ENCODE data around the gene PPL.
A peak's percentile ranks its signal among the peaks of the same experiment; 100 is the strongest.

The PPL gene

DNA sequence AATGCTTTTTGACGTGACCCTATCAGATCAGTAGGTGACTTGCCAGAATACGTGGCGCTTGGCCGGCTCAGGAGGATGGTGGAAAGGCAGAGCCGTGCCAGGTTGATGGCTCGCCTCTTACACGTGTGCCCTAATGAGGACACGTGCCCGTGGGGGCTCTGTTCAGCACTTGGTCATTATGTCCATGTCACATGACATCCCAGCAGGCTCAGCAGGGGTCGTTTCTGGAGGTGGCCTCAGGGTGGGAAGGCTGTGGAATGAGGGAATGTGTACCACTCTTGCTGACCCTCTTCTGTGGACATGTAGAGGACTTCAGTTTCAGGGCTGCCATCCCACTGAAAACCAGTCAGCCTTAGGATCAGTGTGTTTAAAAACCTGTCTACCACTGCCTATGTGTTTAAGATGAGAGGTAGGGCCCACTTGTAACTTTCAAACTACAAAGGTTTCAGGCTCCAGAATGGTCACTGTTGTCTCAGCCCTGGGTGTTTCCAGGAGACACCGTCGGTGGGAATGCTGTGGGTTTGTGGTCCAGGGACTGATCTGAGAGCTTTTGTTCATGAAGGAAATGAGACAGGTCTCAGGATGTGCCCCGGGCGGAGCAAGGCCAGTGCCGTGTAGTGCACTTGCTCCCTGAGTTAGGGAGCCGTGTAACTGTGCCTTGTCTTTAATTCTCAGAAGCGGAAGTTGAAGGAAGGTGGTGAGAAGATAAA, 77.6 kb downstream of the PPL start:
- DNase-seq = no peak

DNA sequence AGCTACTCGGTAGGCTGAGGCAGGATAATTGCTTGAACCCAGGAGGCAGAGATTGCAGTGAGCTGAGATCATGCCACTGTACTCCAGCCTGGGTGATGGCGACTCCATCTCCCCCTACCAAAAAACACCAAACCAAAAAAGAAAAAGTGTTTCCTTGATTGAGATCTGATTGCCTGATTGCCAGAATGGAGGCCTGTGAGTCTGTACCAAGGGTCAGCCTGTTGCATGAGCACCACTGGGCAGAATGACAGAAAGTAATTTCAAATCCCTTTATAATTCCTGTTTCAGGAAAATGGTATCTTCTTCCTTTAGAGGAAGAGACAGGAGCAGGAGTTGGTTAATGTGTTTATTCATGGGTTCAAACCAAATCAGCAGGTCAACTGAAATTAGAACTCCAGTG, 81.1 kb downstream of the PPL start:
- no peak for DNase-seq

GRCh38 chr16:4855371-4855770, 81.6 kb downstream of the PPL start:
- no peak for DNase-seq

- no peak for DNase-seq
Observed at GRCh38 chr16:4852221-4852872, 84.6 kb downstream of the PPL start.

GRCh38 chr16:4850211-4850610, 86.7 kb downstream of the PPL start:
- DNase-seq = no peak

GRCh38 chr16:4847774-4848587, 89.0 kb downstream of the PPL start:
- DNase-seq = no peak

GRCh38 chr16:4846901-4847773, 89.8 kb downstream of the PPL start, which contains the start of the genes GLYR1 and UBN1:
TSS of gene GLYR1 (minus strand) at chr16:4847288. CDS start at chr16:4847265, 23 bp downstream.
TSS of gene UBN1 (plus strand) at chr16:4847481. CDS start at chr16:4852918, 5,437 bp downstream.
- peak; percentile 97 for DNase-seq

DNA sequence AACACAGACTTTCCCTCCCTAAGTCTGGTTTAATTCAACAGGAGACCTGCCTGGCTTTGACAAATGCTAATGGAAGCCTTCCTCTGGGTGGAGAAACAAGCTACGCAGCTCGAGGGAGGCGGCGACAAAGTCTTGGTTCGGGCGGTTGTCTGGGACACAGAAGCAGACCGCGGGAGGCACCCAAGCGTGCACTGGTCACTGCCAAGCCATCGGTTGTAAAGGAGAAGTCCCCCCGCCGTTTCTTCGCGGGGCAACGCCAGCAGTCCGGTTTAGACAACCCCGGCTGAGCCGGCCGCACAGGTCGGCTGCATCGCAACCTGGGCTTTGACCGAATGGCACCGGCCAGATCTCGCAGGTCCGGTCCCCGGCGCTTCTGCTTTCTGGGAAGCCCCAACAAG, 90.4 kb downstream of the PPL start:
- DNase-seq = peak; percentile 38

DNA sequence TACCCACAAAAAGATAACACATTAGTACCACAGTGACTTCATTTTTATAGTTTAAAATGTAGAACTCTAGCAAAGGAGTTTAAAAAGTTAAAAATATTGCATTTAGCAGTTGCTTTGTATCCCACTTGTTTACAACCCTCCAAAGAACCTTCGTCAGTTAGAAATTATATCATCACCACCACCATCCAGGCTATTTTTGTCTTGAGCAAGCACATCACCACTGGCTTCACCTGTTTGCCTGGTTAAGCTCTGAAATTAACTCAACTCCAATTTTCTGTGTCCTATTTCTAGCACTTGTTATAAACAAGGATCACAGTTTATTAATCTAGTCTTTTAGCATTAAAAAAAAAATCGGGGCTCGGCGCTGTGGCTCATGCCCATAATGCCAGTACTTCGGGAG, 96.0 kb downstream of the PPL start:
- DNase-seq = no peak

DNA sequence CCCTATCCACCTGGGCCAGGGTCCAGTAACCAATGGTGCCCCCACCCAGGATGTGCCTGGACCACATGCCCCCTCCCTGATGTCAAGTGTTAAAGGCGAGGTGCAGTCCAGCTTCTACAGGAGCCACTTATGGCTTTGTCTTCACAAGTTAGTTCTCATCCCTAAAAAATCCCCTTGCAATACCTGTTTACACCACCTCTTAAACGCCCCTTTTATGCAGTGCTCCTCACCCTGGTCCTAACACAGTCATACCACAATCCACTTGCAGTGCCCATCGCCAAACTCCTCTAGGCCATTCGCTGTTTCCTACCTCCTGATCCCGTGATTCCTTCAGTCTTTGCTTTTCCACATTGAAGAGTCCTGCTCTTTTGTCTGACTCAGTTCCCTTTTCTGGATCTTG, 97.0 kb downstream of the PPL start:
- DNase-seq = no peak

- no peak for DNase-seq
Observed at GRCh38 chr16:4837733-4838501, 99.0 kb downstream of the PPL start.

DNA sequence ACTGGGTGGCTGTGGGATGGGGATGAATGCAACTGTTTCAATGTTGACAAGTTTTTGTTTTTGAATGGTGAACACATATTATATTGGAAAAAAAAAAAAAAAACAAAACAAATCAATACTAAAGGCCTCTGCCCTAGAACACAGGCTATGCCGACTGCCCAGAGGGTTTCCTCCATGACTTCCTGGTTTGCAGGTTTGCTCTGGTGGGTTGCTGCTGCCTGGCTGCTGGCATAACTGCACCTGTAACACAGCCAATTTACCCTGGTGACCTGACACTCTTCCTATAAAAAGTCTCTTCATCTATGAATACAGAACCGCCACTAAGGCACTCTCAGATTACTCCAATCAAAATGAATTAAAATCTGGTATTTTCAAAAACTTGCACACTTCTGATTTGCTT, 100.2 kb downstream of the PPL start:
- no peak for DNase-seq

- no peak for DNase-seq
Observed at GRCh38 chr16:4833584-4833983, 103.4 kb downstream of the PPL start.

DNA sequence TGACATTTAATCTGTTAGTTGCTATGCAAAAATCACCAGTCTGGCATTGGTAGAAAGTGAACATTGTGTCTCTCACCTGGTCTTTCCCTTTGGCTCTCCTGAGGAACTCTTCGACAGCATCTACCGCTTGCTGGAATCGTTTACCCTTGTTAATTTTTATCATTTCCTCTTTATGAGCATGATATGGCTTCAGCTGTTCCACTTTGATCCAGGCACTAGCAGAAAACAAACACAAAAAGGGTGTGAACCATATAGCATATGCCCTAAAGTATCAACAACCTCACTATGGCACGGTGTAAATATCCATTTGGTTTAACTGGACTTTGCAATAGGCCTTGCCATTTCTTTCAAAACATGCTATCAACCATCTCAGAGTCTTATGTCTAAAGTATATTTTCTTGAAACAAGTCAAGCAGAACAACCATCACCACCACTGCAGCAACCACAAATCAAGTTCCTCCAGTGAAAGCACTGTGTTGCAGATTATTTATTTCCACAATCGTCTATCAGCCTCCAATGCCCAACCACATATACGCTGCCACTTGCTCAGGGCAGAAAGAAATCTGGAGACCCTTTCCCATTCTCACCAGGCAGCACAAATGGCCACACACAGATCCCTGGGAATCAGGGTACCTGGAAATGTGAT, 104.1 kb downstream of the PPL start:
- DNase-seq = no peak

All from COR-L47 (cell line).